HG02798 (cell line): ENCODE measurements around the gene ZNF678.

Experiments
- ATAC-seq: cut with Tn5 transposase; IDR thresholded peaks from one replicate; pipeline ENCODE4 v1.9.1; 2021; ENCODE audit warnings: mild to moderate bottlenecking; ENCODE audit not compliant: unreplicated experiment, poor library complexity

ZNF678 gene

GRCh38 chr1:227563324-227564201 is at the start of gene ZNF678:
ZNF678 (plus strand) TSS chr1:227563556; CDS start chr1:227650992, 87,436 bp downstream.
- ATAC-seq, result peak; percentile 97

GRCh38 chr1:227518876-227519275 is 44.5 kb upstream of the ZNF678 start:
- ATAC-seq, result no peak

GRCh38 chr1:227521782-227522181 is 41.6 kb upstream of the ZNF678 start:
- ATAC-seq, result no peak

- ATAC-seq, result no peak
Observed at GRCh38 chr1:227526524-227526923, 36.8 kb upstream of the ZNF678 start.

- no peak for ATAC-seq
Observed at GRCh38 chr1:227532019-227532619, 31.2 kb upstream of the ZNF678 start.

GRCh38 chr1:227540170-227541098 is 22.9 kb upstream of the ZNF678 start:
- no peak for ATAC-seq

GRCh38 chr1:227541129-227541528 is 22.2 kb upstream of the ZNF678 start:
- ATAC-seq, result no peak

GRCh38 chr1:227541796-227542152 is 21.6 kb upstream of the ZNF678 start:
- ATAC-seq, result peak; percentile 1

- ATAC-seq, result peak; percentile 97
Observed at GRCh38 chr1:227542153-227543120, 20.9 kb upstream of the ZNF678 start.

GRCh38 chr1:227543283-227544066 is 19.9 kb upstream of the ZNF678 start:
- no peak for ATAC-seq

- ATAC-seq, result no peak
Observed at GRCh38 chr1:227544067-227545050, 19.0 kb upstream of the ZNF678 start.

GRCh38 chr1:227545361-227545760 is 18.0 kb upstream of the ZNF678 start:
- no peak for ATAC-seq

GRCh38 chr1:227546059-227546458 is 17.3 kb upstream of the ZNF678 start:
- ATAC-seq, result no peak

GRCh38 chr1:227546598-227547309 is 16.6 kb upstream of the ZNF678 start:
- ATAC-seq, result no peak

- ATAC-seq, result no peak
Observed at GRCh38 chr1:227547310-227548118, 15.8 kb upstream of the ZNF678 start.

- ATAC-seq, result no peak
Observed at GRCh38 chr1:227548119-227548397, 15.3 kb upstream of the ZNF678 start.
